Measurements from ENCODE around the gene RNLS. TPM values are rescaled to one million over a fixed set of nuclear protein-coding genes. Genes with fewer than 3 reads are reported as not detected.

The RNLS gene
- total RNA-seq, 1 experiment from 2014 or later = 9.7 TPM

DNA sequence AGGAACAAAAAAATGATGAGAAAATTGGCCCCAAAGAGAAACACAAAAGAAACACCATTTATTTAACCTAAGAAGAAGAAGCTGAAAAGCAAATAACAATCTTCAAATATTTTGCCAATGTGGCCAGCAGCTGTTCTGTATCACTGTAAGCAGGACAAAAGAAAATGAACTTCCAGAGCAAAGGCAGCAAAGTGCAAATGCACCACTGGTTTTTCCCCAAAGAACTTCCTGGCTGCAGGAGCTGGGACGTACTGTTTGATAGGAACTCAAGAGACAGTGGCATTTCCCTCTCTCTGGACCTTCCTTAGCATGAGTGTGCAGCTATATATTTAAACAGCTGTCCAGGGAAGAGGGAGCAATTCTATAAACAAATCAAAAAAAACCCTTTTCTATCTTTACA is 60.4 kb downstream of the RNLS start:
- DNase-seq = no peak
- Histone ChIP-seq H3K27me3 (ENCODE audit: control insufficient read depth, insufficient read depth, low read length) (no peaks in the 10 kb centered on the region), H3K36me3 (replicated peaks; ENCODE audit: control insufficient read depth, insufficient read depth, low read length) (no peaks in the 10 kb centered on the region), H3K4me3 (ENCODE audit: insufficient read depth, low read depth, low read length) (no peak overlapping the region)

DNA sequence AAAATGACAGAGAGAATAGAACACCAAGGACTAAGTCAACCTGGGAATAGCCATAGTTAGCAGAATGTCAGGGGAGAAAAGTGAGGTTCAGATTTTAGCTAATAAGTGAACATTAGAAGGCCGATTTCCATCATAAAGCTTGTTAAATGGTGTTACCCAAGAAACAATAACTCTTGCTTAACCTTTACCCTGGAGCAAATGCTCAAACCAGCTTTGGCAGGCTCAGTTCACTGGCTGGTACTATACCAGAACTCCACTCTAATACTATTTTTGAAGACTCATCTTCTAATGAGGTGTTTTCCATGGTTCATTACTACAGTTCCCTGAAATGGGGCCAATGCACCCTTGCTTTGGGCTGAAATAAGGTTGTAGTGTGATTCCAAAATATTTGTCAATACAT is 61.3 kb downstream of the RNLS start:
- DNase-seq = no peak
- Histone ChIP-seq H3K36me3 (replicated peaks; ENCODE audit: control insufficient read depth, insufficient read depth, low read length) (no peaks in the 10 kb centered on the region), H3K4me3 (ENCODE audit: insufficient read depth, low read depth, low read length) (no peak overlapping the region), H3K27me3 (ENCODE audit: control insufficient read depth, insufficient read depth, low read length) (no peaks in the 10 kb centered on the region)

DNA sequence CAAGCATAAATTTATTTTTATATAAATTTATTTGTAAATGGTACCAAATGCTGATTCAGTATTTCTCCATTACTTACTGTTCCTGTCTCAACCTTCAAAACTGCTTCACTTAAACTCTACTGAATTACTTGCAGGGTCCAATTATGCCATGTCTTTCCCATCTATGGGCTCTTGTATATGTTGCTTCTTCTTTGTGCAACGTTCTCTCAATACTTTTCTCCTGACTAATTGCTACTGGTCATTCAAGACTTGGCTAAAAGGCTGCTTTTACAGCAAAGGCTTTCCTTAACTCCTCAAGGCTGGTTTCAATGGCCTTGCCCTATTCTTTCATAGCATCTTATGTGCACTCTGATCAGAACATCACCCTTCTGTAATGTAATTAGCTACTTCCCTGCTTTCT is 67.9 kb downstream of the RNLS start:
- no peak overlapping the region for H3K4me3 ChIP-seq (ENCODE audit: insufficient read depth, low read depth, low read length)
- H3K36me3 ChIP-seq (replicated peaks; ENCODE audit: control insufficient read depth, insufficient read depth, low read length) = no peaks in the 10 kb centered on the region
- DNase-seq = no peak
- H3K27me3 ChIP-seq (ENCODE audit: control insufficient read depth, insufficient read depth, low read length) = no peaks in the 10 kb centered on the region

GRCh38 chr10:88512599-88512998 is 70.5 kb downstream of the RNLS start:
- no peaks in the 10 kb centered on the region for H3K36me3 ChIP-seq (replicated peaks; ENCODE audit: control insufficient read depth, insufficient read depth, low read length)
- H3K4me3 ChIP-seq (ENCODE audit: insufficient read depth, low read depth, low read length) = no peak overlapping the region
- DNase-seq = no peak
- H3K27me3 ChIP-seq (ENCODE audit: control insufficient read depth, insufficient read depth, low read length) = no peaks in the 10 kb centered on the region

- Histone ChIP-seq H3K27me3 (ENCODE audit: control insufficient read depth, insufficient read depth, low read length) (no peaks in the 10 kb centered on the region; the same call in 1 of the 2 replicates), H3K36me3 (replicated peaks; ENCODE audit: control insufficient read depth, insufficient read depth, low read length) (no peaks in the 10 kb centered on the region), H3K4me3 (ENCODE audit: insufficient read depth, low read depth, low read length) (no peak overlapping the region)
- DNase-seq = no peak
Measured at GRCh38 chr10:88508796-88509195, 74.3 kb downstream of the RNLS start.

GRCh38 chr10:88507826-88508453 is 75.2 kb downstream of the RNLS start:
- H3K36me3 ChIP-seq (replicated peaks; ENCODE audit: control insufficient read depth, insufficient read depth, low read length) = no peaks in the 10 kb centered on the region
- H3K27me3 ChIP-seq (ENCODE audit: control insufficient read depth, insufficient read depth, low read length) = no peaks in the 10 kb centered on the region; the same call in 1 of the 2 replicates
- DNase-seq = no peak
- H3K4me3 ChIP-seq (ENCODE audit: insufficient read depth, low read depth, low read length) = no peak overlapping the region

DNA sequence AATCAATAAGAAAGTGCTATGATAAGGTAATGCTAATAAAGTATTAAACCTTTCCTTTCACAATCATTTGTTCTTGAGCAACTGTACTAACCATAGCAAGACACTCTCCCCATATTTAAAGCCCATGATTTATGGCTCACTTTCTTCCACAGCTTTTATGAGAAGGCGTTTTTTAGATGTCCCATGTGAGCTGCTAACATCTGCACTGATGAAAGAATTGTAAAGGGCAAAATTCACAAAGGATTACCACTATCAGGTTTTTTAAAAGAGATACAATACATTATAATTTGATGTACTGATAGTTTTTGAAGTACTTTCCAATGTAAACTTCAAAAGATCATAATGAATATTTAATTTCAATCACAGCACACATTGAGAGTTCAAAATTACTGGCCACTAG is 75.7 kb downstream of the RNLS start:
- no peak for DNase-seq
- no peaks in the 10 kb centered on the region; the same call in 1 of the 2 replicates for H3K27me3 ChIP-seq (ENCODE audit: control insufficient read depth, insufficient read depth, low read length)

GRCh38 chr10:88505680-88506215 is 77.4 kb downstream of the RNLS start:
- H3K36me3 ChIP-seq (replicated peaks; ENCODE audit: control insufficient read depth, insufficient read depth, low read length) = no peaks in the 10 kb centered on the region
- no peaks in the 10 kb centered on the region; the same call in 1 of the 2 replicates for H3K27me3 ChIP-seq (ENCODE audit: control insufficient read depth, insufficient read depth, low read length)
- peak; percentile 2 for DNase-seq
- no peak overlapping the region for H3K4me3 ChIP-seq (ENCODE audit: insufficient read depth, low read depth, low read length)

More for the DNA sequence above, 75.7 kb downstream of the RNLS start:
- Histone ChIP-seq H3K36me3 (replicated peaks; ENCODE audit: control insufficient read depth, insufficient read depth, low read length) (no peaks in the 10 kb centered on the region), H3K4me3 (ENCODE audit: insufficient read depth, low read depth, low read length) (no peak overlapping the region)

GRCh38 chr10:88505265-88505664 is 77.9 kb downstream of the RNLS start:
- no peak for DNase-seq
- Histone ChIP-seq H3K4me3 (ENCODE audit: insufficient read depth, low read depth, low read length) (no peak overlapping the region), H3K27me3 (ENCODE audit: control insufficient read depth, insufficient read depth, low read length) (no peaks in the 10 kb centered on the region; the same call in 1 of the 2 replicates), H3K36me3 (replicated peaks; ENCODE audit: control insufficient read depth, insufficient read depth, low read length) (no peaks in the 10 kb centered on the region)

DNA sequence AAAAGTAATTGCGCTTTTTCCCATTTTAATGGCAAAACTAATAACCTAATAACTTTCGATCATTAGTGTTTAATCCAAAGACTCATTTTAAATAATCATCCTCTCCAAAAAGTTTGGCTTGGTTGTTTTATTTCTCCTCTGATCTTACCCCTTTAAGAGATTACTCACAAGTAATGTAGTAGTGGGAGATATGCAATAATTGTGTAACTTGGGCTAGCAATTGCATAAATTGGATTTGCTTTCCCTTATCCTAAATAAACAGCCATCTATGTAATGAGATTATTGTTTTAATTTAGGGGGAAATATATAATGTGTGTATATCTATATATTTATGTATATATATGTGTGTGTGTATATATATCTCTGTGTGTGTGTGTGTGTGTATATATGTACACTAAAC is 82.5 kb downstream of the RNLS start:
- H3K4me3 ChIP-seq (ENCODE audit: insufficient read depth, low read depth, low read length) = no peak overlapping the region
- no peak for DNase-seq
- no peaks in the 10 kb centered on the region; the same call in 1 of the 2 replicates for H3K27me3 ChIP-seq (ENCODE audit: control insufficient read depth, insufficient read depth, low read length)
- H3K36me3 ChIP-seq (replicated peaks; ENCODE audit: control insufficient read depth, insufficient read depth, low read length) = no peaks in the 10 kb centered on the region

DNA sequence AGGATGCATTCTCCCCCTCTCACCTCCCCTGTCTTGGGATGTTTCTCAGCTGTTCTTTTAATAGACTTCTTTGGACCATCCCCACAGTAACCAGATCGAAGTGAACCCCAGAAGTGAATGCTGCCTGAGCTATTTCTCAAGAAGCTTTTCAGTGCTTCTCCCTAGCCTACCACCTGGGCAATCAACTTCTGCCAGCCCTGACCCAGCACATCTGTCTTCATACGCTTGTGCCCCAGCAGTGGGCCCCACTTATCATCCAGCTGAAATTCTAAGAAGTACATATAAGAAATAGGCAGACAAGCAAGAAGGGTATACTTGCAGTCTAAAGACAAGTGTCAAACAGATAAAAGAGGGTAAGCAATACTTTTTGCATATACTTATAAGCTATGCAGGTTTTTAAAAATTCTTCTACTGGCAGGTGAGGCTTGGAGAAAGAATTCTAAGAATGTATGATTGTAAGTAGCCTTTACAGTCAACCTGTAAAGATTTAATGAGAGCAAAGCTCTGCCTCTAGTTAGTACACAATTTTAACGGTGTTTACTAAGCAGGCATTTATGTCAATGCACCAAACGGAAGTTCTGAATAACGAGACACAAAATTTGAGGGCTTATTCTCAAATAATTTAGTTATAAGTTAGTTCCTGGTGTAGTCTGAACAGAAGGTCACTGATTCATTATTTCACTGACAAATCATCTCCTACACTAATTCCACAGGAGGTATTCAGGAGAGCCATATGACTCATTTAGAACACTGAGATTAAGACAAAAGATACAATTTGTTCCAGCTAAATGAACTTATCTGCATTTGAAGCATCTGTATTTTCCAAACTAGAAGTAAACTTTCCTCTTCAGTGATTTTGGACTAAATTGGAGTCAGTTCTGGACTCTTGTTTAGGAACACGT is 83.3 kb downstream of the RNLS start:
- DNase-seq = no peak

GRCh38 chr10:88497913-88498312 is 85.2 kb downstream of the RNLS start:
- no peaks in the 10 kb centered on the region for H3K27me3 ChIP-seq (ENCODE audit: control insufficient read depth, insufficient read depth, low read length)
- H3K36me3 ChIP-seq (replicated peaks; ENCODE audit: control insufficient read depth, insufficient read depth, low read length) = no peaks in the 10 kb centered on the region
- no peak overlapping the region for H3K4me3 ChIP-seq (ENCODE audit: insufficient read depth, low read depth, low read length)
- no peak for DNase-seq

More for the DNA sequence above, 83.3 kb downstream of the RNLS start:
- Histone ChIP-seq H3K27me3 (ENCODE audit: control insufficient read depth, insufficient read depth, low read length) (no peaks in the 10 kb centered on the region), H3K36me3 (replicated peaks; ENCODE audit: control insufficient read depth, insufficient read depth, low read length) (no peaks in the 10 kb centered on the region), H3K4me3 (ENCODE audit: insufficient read depth, low read depth, low read length) (no peak overlapping the region)

DNA sequence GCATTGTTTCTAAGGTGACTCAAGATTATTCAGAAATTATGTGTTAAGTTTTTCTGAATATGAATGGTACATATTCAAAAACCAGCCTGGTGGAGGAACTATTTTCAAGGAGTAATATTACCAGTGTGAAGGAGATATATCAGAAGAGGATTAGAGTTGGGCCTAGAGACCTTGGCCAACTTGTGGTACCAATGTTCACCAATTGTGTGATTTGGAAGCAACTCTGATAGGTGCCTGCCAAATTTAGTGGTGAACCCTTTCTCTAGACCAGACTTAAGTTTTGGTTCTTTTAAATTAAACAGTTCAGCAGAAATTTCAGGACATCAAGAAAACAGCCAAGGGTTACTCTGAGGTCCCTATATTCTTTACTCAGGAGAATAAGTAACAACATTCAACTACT is 88.6 kb downstream of the RNLS start:
- DNase-seq = no peak
- no peak overlapping the region for H3K4me3 ChIP-seq (ENCODE audit: insufficient read depth, low read depth, low read length)
- H3K27me3 ChIP-seq (ENCODE audit: control insufficient read depth, insufficient read depth, low read length) = no peaks in the 10 kb centered on the region
- no peaks in the 10 kb centered on the region for H3K36me3 ChIP-seq (replicated peaks; ENCODE audit: control insufficient read depth, insufficient read depth, low read length)

DNA sequence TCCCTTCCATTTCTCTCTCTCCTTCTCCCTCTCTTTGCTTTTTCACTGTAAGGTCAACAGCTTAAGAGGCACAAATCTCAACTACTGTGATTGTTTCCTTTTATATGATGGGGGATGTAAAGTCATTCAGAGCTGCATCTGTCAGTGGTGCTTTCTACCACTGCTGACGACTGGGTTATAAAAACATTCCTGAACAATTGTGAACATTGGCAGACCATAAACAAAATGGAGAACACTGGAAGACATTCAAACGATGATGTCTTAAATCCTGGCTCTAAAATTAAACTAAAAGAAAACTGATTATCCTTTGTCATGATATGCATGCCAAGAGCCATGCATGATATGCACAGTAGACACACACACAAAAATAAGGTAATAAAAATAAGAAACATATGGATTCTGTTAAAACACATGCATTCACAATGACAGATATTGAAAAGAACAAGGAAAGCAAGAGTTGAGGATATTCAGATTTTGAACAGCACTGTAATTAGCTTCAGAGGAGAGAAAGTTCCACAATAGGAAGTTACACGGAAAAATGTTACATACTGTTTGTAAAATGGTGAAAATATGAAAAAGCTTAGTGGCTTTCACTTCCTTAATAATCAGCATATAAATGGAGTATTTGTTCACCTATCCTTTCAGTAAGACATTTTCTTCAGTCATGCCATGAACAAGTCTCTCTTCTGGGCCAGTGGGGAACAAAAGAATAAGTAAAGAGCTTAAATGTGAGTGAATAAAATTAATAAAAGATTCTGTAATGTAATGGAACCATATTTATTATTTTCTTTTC is 89.2 kb downstream of the RNLS start:
- Histone ChIP-seq H3K27me3 (ENCODE audit: control insufficient read depth, insufficient read depth, low read length) (no peaks in the 10 kb centered on the region), H3K4me3 (ENCODE audit: insufficient read depth, low read depth, low read length) (no peak overlapping the region), H3K36me3 (replicated peaks; ENCODE audit: control insufficient read depth, insufficient read depth, low read length) (no peaks in the 10 kb centered on the region)
- no peak for DNase-seq

All from H7 (cell line).